Ishikawa (cell line): ENCODE measurements around the gene TIE1.

Experiments used
- CREB1 ChIP-seq: IDR thresholded peaks from 2 replicates; pipeline ENCODE4 v1.6.1; 2012; ENCODE audit warnings: low read depth
- EP300 ChIP-seq: IDR thresholded peaks from 2 replicates; pipeline ENCODE4 v1.6.1; 2012; ENCODE audit warnings: borderline replicate concordance
- FOXM1 ChIP-seq: IDR thresholded peaks from 2 replicates; pipeline ENCODE4 v1.6.1; 2012; ENCODE audit warnings: low read depth, borderline replicate concordance
- RAD21 ChIP-seq: IDR thresholded peaks from 2 replicates; pipeline ENCODE4 v1.6.1; 2012; ENCODE audit warnings: low read depth
- TAF1 ChIP-seq: IDR thresholded peaks from 2 replicates; pipeline ENCODE4 v1.6.1; 2012; ENCODE audit warnings: low read depth, mild to moderate bottlenecking
- YY1 ChIP-seq: IDR thresholded peaks from 2 replicates; pipeline ENCODE4 v1.6.1; 2012; ENCODE audit warnings: low read depth
- TF ChIP-seq, protein P1 (sequence below): IDR thresholded peaks from 2 replicates; pipeline ENCODE4 v1.6.1; 2012; ENCODE audit warnings: low read depth, mild to moderate bottlenecking
- TF ChIP-seq, protein P2 (sequence below): IDR thresholded peaks from 2 replicates; pipeline ENCODE4 v1.6.1; 2012

DNA sequence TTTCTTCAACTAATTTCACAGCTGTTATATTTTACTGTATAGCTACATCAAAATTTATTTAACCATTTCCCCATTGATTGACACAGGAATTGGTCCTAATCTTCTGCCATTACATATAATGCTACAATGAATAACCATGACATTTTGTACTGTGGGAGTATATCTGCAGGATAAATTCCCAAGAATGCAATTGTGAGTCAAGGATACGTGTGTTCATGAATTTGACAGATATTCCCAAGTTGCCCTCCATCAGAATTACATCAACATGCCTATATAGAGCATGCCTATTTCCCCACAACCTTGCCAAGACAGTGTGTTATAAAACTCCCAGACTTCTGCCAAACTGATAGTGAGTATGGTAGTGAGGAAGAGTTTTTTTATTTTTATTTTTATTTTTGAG is 2.7 kb upstream of the TIE1 start:
- TF ChIP-seq EP300: no peak
- TF ChIP-seq, protein P1, sequence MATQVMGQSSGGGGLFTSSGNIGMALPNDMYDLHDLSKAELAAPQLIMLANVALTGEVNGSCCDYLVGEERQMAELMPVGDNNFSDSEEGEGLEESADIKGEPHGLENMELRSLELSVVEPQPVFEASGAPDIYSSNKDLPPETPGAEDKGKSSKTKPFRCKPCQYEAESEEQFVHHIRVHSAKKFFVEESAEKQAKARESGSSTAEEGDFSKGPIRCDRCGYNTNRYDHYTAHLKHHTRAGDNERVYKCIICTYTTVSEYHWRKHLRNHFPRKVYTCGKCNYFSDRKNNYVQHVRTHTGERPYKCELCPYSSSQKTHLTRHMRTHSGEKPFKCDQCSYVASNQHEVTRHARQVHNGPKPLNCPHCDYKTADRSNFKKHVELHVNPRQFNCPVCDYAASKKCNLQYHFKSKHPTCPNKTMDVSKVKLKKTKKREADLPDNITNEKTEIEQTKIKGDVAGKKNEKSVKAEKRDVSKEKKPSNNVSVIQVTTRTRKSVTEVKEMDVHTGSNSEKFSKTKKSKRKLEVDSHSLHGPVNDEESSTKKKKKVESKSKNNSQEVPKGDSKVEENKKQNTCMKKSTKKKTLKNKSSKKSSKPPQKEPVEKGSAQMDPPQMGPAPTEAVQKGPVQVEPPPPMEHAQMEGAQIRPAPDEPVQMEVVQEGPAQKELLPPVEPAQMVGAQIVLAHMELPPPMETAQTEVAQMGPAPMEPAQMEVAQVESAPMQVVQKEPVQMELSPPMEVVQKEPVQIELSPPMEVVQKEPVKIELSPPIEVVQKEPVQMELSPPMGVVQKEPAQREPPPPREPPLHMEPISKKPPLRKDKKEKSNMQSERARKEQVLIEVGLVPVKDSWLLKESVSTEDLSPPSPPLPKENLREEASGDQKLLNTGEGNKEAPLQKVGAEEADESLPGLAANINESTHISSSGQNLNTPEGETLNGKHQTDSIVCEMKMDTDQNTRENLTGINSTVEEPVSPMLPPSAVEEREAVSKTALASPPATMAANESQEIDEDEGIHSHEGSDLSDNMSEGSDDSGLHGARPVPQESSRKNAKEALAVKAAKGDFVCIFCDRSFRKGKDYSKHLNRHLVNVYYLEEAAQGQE: no peak
- no peak for TF ChIP-seq RAD21
- TF ChIP-seq CREB1: no peak
- no peak for TF ChIP-seq TAF1
- no peak for TF ChIP-seq FOXM1
- TF ChIP-seq YY1: no peak
- TF ChIP-seq, protein P2, sequence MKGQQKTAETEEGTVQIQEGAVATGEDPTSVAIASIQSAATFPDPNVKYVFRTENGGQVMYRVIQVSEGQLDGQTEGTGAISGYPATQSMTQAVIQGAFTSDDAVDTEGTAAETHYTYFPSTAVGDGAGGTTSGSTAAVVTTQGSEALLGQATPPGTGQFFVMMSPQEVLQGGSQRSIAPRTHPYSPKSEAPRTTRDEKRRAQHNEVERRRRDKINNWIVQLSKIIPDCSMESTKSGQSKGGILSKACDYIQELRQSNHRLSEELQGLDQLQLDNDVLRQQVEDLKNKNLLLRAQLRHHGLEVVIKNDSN: no peak
